ENCODE results near the gene WAPL. TPM values are rescaled to one million over a fixed set of nuclear protein-coding genes. Genes with fewer than 3 reads are reported as not detected.
A peak's percentile ranks its signal among the peaks of the same experiment; 100 is the strongest.

The WAPL gene
- total and polyA plus RNA-seq, 2 experiments from 2014 or later, result 15.2 to 27.9 TPM

GRCh38 chr10:86518781-86519180 is 2.8 kb downstream of the WAPL start:
- Histone ChIP-seq H3K4me1 (ENCODE audit: low read depth) (peaks cover 14% of the 10 kb centered on the region), H3K9me3 (ENCODE audit: low read depth) (no peaks in the 10 kb centered on the region), H3K4me3 (no peak overlapping the region), H3K36me3 (peaks cover 18% of the 10 kb centered on the region), H3K27me3 (no peaks in the 10 kb centered on the region), H3K27ac (no peak overlapping the region)
- DNase-seq (ENCODE audit: low read depth in 1 of 2, low spot score in 1 of 2), result no peak
- no peak for TF ChIP-seq CTCF (IDR thresholded peaks at IDR 0.05; ENCODE audit: low read depth, low read length)

- Histone ChIP-seq H3K4me3 (no peak overlapping the region), H3K27me3 (no peaks in the 10 kb centered on the region), H3K36me3 (peaks cover 10% of the 10 kb centered on the region), H3K9me3 (ENCODE audit: low read depth) (no peaks in the 10 kb centered on the region), H3K4me1 (ENCODE audit: low read depth) (no peaks in the 10 kb centered on the region), H3K27ac (no peak overlapping the region)
- no peak for DNase-seq (ENCODE audit: low read depth in 1 of 2, low spot score in 1 of 2)
- no peak for TF ChIP-seq CTCF (IDR thresholded peaks at IDR 0.05; ENCODE audit: low read depth, low read length)
Observed at GRCh38 chr10:86512137-86512536, 9.5 kb downstream of the WAPL start.

GRCh38 chr10:86511027-86511865 is 10.3 kb downstream of the WAPL start:
- Histone ChIP-seq H3K36me3 (peaks cover 3% of the 10 kb centered on the region), H3K9me3 (ENCODE audit: low read depth) (no peaks in the 10 kb centered on the region), H3K27me3 (no peaks in the 10 kb centered on the region), H3K4me3 (no peak overlapping the region), H3K27ac (no peak overlapping the region), H3K4me1 (ENCODE audit: low read depth) (no peaks in the 10 kb centered on the region)
- DNase-seq (ENCODE audit: low read depth in 1 of 2, low spot score in 1 of 2), result no peak
- no peak for TF ChIP-seq CTCF (IDR thresholded peaks at IDR 0.05; ENCODE audit: low read depth, low read length)

GRCh38 chr10:86509145-86509544 is 12.4 kb downstream of the WAPL start:
- no peak for DNase-seq (ENCODE audit: low read depth in 1 of 2, low spot score in 1 of 2)
- Histone ChIP-seq H3K4me3 (no peak overlapping the region), H3K4me1 (ENCODE audit: low read depth) (no peaks in the 10 kb centered on the region), H3K9me3 (ENCODE audit: low read depth) (no peaks in the 10 kb centered on the region), H3K27ac (no peak overlapping the region), H3K36me3 (no peaks in the 10 kb centered on the region), H3K27me3 (no peaks in the 10 kb centered on the region)
- TF ChIP-seq CTCF (IDR thresholded peaks at IDR 0.05; ENCODE audit: low read depth, low read length), result no peak

GRCh38 chr10:86508217-86508616 is 13.4 kb downstream of the WAPL start:
- Histone ChIP-seq H3K27me3 (no peaks in the 10 kb centered on the region), H3K9me3 (ENCODE audit: low read depth) (no peaks in the 10 kb centered on the region), H3K4me1 (ENCODE audit: low read depth) (no peaks in the 10 kb centered on the region), H3K36me3 (peaks cover 2% of the 10 kb centered on the region), H3K4me3 (no peak overlapping the region), H3K27ac (peak overlapping the region; percentile 17)
- no peak for TF ChIP-seq CTCF (IDR thresholded peaks at IDR 0.05; ENCODE audit: low read depth, low read length)
- DNase-seq (ENCODE audit: low read depth in 1 of 2, low spot score in 1 of 2), result no peak

All from cardiac muscle cell (in vitro differentiated cells and primary cell).